ENCODE data around the gene MAN1C1.
"Not testable (repeated sequence)": the region's sequence is repeated elsewhere in the genome, so short reads cannot be mapped to it uniquely, and the experiment has no call there.

The MAN1C1 gene

GRCh38 chr1:25690396-25690956 is 73.9 kb downstream of the MAN1C1 start:
- FAIRE-seq (no peak), DNase-seq (ENCODE audit: extremely low spot score, insufficient read length, low read depth) (no peak)

GRCh38 chr1:25691211-25691610 is 74.6 kb downstream of the MAN1C1 start:
- no peak for DNase-seq (ENCODE audit: extremely low spot score, insufficient read length, low read depth)
- no peak for FAIRE-seq

GRCh38 chr1:25692560-25692959 is 76.0 kb downstream of the MAN1C1 start:
- FAIRE-seq (peak; percentile 31), DNase-seq (ENCODE audit: extremely low spot score, insufficient read length, low read depth) (no peak)

DNA sequence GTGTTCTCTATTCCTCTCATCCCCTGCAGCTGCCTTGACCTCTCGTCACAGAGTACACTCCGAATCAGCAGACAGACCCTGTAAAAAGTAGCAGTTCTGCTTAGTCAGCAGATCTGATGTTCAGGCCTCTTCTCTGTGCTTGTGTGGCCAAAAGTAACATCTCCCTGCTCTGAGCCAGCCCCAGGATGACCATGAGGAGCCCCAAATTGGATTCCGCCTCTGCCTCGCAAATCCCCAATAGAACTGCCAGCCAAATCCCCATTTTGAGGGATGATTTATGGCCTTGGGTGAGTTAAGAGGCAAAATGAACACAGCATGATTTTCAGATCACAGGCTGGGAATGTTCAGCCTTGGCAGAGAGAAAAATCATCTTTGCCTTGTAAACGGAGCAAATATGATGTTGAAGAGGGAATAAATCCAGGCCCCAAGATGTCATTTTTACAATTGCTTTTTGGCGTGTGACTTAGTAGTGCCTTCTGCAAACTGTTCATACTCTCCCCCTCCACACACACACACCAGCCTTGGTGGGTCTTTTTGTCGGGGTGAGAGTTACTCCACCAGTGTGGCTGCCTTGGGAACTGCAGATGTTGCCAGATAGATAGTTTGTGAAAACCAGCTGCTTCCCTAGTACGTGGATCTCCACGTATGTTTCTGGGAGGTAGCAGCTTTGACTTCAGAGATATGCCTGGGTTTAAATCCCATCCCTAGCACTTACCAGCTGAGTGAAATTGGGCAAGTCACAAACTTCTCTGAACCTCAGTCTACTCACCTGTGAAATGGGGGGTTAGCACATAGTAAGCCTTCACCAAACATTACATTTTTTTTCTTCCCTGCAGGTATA is 77.8 kb downstream of the MAN1C1 start:
- FAIRE-seq (no peak), DNase-seq (ENCODE audit: extremely low spot score, insufficient read length, low read depth) (no peak)

- FAIRE-seq = no peak
- DNase-seq (ENCODE audit: extremely low spot score, insufficient read length, low read depth) = no peak
These were observed 78.6 kb downstream of the MAN1C1 start for GRCh38 chr1:25695090-25695770.

GRCh38 chr1:25695771-25696311 is 79.2 kb downstream of the MAN1C1 start:
- no peak for FAIRE-seq
- no peak for DNase-seq (ENCODE audit: extremely low spot score, insufficient read length, low read depth)

DNA sequence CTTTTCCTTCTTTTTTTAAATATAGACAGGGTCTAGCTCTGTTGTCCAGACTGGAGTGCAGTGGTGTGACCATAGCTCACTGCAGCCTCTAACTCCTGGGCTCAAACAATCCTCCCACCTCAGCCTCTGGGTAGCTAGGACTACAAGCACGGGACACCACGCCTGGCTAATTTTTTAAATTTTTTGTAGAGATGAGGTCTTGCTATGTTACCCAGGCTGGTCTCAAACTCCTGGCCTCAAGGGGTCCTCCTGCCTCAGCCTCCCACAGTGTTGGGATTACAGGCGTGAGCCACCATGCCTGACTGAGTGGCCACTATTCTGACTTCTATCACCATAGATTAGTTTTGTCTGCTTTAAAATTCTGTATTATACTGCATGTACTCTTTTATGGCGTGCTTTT is 80.1 kb downstream of the MAN1C1 start:
- not testable (repeated sequence) for DNase-seq (ENCODE audit: extremely low spot score, insufficient read length, low read depth)

DNA sequence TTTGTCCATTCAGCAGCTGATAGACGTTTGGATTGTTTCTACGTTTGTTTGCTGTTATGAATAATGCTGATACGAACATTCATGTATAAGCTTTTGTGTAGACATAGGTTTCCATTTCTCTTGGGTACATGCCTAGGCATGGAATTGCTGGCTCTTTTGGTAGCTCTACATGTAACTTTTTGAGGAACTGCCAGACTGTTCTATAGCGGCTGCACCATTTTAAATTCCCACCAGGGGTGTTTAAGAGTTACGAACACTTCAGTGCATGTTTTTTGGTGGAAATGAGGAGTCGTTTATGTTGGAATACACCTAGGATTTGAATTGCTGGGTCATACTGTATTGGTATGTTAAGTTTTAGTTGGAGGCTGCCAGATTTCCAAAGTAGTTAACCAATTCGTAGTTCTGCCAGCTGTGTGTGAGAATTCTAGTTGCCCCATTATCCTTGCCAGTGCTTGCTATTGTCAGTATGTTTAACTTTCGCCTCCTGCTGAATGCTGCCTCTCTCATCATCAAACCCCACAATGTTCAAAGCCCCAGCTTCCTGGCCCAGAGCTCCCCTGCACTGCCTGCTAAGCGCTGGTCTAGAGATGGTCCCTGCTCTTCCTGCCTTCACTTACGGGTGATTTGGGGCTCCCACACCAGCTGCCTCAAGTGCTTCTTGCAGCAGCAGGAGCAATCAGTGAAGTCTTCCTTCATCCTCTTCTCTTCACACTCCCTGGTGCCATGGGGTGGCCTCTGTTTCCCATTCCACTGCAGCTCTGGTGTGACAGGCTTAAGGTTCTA is 81.0 kb downstream of the MAN1C1 start:
- no peak for FAIRE-seq

More for the DNA sequence above, 80.1 kb downstream of the MAN1C1 start:
- FAIRE-seq = not testable (repeated sequence)

GRCh38 chr1:25698252-25698651 is 81.7 kb downstream of the MAN1C1 start:
- no peak for DNase-seq (ENCODE audit: extremely low spot score, insufficient read length, low read depth)
- no peak for FAIRE-seq

More for the DNA sequence above, 81.0 kb downstream of the MAN1C1 start:
- DNase-seq (ENCODE audit: extremely low spot score, insufficient read length, low read depth) = no peak

GRCh38 chr1:25699059-25699458 is 82.5 kb downstream of the MAN1C1 start:
- not testable (repeated sequence) for FAIRE-seq; DNase-seq (ENCODE audit: extremely low spot score, insufficient read length, low read depth)

DNA sequence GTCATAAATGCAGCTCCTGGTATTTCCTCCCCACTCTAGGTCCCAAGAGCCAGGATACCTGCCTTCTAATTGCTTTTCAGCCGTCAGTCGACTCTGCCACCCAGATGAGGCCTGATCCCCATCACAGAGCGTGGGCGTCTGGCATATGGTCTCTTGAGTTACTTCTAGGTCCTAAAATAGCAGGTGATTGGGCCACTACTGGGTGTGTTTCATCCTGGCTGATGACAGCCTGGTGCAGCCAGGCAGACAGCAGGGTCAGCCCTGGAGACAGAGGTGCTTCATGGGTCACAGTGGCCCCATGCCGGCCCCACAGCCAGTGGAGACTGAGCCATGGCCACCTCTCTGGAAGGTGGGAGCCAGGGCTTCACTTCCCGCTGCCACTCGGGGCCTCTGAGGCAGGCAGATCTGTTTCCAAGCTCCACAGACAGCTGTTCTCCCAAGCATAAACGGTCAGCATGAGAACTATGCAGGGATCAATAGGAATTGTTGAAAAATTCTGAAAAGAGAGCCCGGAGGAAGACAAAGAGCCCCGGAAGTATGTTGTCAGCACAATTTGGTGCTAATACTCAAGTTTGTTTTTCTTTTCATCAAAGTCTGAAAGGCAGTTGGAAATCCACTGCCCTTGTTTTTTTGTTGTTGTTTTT is 83.0 kb downstream of the MAN1C1 start:
- no peak for DNase-seq (ENCODE audit: extremely low spot score, insufficient read length, low read depth)
- FAIRE-seq = no peak

GRCh38 chr1:25700144-25700523 is 83.5 kb downstream of the MAN1C1 start:
- DNase-seq (ENCODE audit: extremely low spot score, insufficient read length, low read depth) (no peak), FAIRE-seq (no peak)

- FAIRE-seq (no peak), DNase-seq (ENCODE audit: extremely low spot score, insufficient read length, low read depth) (no peak)
These were observed 84.0 kb downstream of the MAN1C1 start for GRCh38 chr1:25700626-25701025.

DNA sequence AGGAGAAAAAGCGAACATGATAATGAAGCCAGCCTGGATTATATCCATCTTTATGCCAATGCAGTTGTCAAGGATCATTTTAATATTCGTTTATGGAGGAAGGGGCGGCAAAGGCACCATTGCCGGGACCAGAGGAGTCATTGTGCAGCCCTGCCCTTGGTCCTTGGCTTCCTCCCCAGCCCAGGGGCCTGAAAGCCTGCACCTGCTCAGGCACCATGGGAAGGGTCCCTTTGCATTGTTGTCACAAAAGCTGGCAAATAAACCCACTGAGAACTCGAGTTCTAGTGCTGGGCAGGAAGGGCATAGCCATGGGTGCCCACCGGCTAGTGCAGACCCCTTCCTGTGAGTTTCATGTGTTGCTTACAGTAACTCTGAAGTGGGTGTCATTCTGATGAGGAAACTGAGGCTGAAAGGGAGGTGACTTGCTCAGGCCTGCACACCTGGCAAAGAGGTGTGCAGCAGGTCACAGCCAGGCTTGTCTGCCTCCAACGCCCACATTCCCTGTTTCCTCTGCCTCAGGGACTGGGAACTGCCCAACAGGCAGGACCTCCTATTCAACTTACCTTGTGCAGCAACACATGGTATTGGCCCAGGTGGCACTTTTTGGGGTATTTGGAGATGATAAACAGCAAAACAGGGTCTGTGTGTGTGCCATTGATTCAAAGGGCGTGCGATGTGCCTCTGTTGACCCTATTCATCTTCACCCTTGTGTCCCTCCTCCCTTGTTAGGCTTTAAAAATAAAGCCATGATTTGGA is 84.6 kb downstream of the MAN1C1 start:
- DNase-seq (ENCODE audit: extremely low spot score, insufficient read length, low read depth) = no peak
- FAIRE-seq = no peak

GRCh38 chr1:25702101-25702775 is 85.6 kb downstream of the MAN1C1 start:
- no peak for FAIRE-seq

GRCh38 chr1:25703041-25703440 is 86.5 kb downstream of the MAN1C1 start:
- DNase-seq (ENCODE audit: extremely low spot score, insufficient read length, low read depth) (no peak), FAIRE-seq (no peak)

More at GRCh38 chr1:25702101-25702775, 85.6 kb downstream of the MAN1C1 start:
- no peak for DNase-seq (ENCODE audit: extremely low spot score, insufficient read length, low read depth)

- FAIRE-seq (no peak), DNase-seq (ENCODE audit: extremely low spot score, insufficient read length, low read depth) (no peak)
These were observed 87.2 kb downstream of the MAN1C1 start for GRCh38 chr1:25703671-25704266.

GRCh38 chr1:25704267-25704691 is 87.7 kb downstream of the MAN1C1 start:
- FAIRE-seq = no peak
- DNase-seq (ENCODE audit: extremely low spot score, insufficient read length, low read depth) = no peak

Data from GM18507 (cell line).